ENCODE data around the gene OR2L2. TPM values are rescaled to one million over a fixed set of nuclear protein-coding genes. Genes with fewer than 3 reads are reported as not detected.

OR2L2 gene
- polyA plus RNA-seq, 3 donors, result 0.05 TPM; not detected in 2

DNA sequence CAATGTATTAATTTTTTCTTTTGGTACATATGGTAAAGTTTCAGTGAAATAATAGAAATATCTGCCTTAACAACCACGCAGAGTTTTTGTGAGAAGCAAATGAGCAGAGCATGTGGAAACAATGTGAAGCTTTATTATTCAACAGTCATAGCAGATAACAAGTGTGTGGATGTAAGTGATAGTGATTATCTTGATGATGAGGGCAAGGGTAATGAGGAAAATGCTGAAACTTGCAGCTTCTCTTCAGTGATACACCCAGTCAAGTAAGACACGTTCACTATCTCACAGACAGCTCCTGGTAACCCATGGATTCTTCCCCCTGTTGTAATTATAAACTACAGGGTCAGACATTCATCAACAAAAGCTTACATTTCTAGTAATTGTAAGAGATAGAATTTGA, 31.1 kb upstream of the OR2L2 start:
- H3K36me3 Mint-ChIP-seq, result no peaks in the 10 kb centered on the region
- no peak for DNase-seq
- H3K36me3 ChIP-seq (replicated peaks in 1 of 2; ENCODE audit: control insufficient read depth in 1 of 2, insufficient read depth in 2 of 2, low read length in 2 of 2), result no peaks in the 10 kb centered on the region
- no CpG with 5 or more reads among the region's 2 CpGs for WGBS (ENCODE audit: insufficient coverage)
- H3K79me2 ChIP-seq (ENCODE audit: insufficient read depth, low read length), result no peaks in the 10 kb centered on the region
- no peaks in the 10 kb centered on the region for H4K20me1 ChIP-seq (ENCODE audit: insufficient read depth, low read length)
- peaks cover 0 to 6% (median 3%) of the 10 kb centered on the region in 7 donors for H3K9me3 Mint-ChIP-seq
- no peak overlapping the region for H3K27ac ChIP-seq (ENCODE audit: low read depth in 1 of 2, low read length in 2 of 2)
- no peak overlapping the region for H3K27ac Mint-ChIP-seq
- no peaks in the 10 kb centered on the region for H3K4me1 Mint-ChIP-seq
- H3K9ac ChIP-seq (ENCODE audit: insufficient read depth, low read length, poor library complexity, severe bottlenecking), result no peak overlapping the region
- H3K27me3 Mint-ChIP-seq (ENCODE audit: low read depth in 3 of 3), result peaks cover 0 to 2% (median 0%) of the 10 kb centered on the region in 3 donors
- no peak overlapping the region for H2AFZ ChIP-seq (ENCODE audit: insufficient read depth, low read depth, low read length, poor library complexity, severe bottlenecking)
- TF ChIP-seq, protein P1, sequence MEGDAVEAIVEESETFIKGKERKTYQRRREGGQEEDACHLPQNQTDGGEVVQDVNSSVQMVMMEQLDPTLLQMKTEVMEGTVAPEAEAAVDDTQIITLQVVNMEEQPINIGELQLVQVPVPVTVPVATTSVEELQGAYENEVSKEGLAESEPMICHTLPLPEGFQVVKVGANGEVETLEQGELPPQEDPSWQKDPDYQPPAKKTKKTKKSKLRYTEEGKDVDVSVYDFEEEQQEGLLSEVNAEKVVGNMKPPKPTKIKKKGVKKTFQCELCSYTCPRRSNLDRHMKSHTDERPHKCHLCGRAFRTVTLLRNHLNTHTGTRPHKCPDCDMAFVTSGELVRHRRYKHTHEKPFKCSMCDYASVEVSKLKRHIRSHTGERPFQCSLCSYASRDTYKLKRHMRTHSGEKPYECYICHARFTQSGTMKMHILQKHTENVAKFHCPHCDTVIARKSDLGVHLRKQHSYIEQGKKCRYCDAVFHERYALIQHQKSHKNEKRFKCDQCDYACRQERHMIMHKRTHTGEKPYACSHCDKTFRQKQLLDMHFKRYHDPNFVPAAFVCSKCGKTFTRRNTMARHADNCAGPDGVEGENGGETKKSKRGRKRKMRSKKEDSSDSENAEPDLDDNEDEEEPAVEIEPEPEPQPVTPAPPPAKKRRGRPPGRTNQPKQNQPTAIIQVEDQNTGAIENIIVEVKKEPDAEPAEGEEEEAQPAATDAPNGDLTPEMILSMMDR (IDR thresholded peaks at IDR 0.05), result no peak
- H3K4me3 Mint-ChIP-seq, result no peak overlapping the region
- H3K4me3 ChIP-seq (replicated peaks in 1 of 3; ENCODE audit: low read depth in 2 of 3, low read length in 3 of 3), result no peak overlapping the region
- intact Hi-C loops (cut with micrococcal nuclease), result no loop called here
- H3K4me2 ChIP-seq (replicated peaks; ENCODE audit: extremely low read depth, low read length, poor library complexity, severe bottlenecking), result no peak overlapping the region
- H3K27me3 ChIP-seq (ENCODE audit: control insufficient read depth in 2 of 2, insufficient read depth in 2 of 2, low read length in 2 of 2), result no peaks in the 10 kb centered on the region
- no peaks in the 10 kb centered on the region for H3K4me1 ChIP-seq (ENCODE audit: control insufficient read depth in 1 of 2, insufficient read depth in 2 of 2, low read length in 2 of 2)
- no peaks in the 10 kb centered on the region for H3K9me3 ChIP-seq (replicated peaks in 1 of 2; ENCODE audit: control insufficient read depth in 1 of 2, insufficient read depth in 1 of 2, low read length in 2 of 2)

DNA sequence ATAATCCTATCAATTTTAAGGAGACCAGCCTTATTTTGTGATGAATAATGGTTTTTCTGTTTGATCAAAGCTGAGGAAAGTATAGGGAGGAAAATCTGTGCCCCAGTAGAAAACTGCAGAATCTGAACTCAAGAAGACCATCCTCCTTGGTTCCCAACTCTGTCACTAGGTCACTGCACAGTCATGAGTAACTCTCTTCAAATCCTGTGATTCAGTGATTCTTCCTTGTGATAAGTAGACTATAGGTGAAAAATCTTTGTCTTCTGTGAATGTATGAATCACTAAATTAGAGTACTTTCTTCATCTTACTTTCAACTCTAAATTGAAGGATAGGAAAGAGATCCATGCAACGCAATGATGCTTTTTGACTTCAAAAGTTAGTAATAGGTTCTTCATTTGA, 29.7 kb upstream of the OR2L2 start:
- TF ChIP-seq, protein P1 (IDR thresholded peaks at IDR 0.05), result no peak
- Histone ChIP-seq H3K9me3 (replicated peaks in 1 of 2; ENCODE audit: control insufficient read depth in 1 of 2, insufficient read depth in 1 of 2, low read length in 2 of 2) (no peaks in the 10 kb centered on the region), H3K4me3 (replicated peaks in 1 of 3; ENCODE audit: low read depth in 2 of 3, low read length in 3 of 3) (no peak overlapping the region), H3K27ac (ENCODE audit: low read depth in 1 of 2, low read length in 2 of 2) (no peak overlapping the region), H3K27me3 (ENCODE audit: control insufficient read depth in 2 of 2, insufficient read depth in 2 of 2, low read length in 2 of 2) (no peaks in the 10 kb centered on the region), H3K9ac (ENCODE audit: insufficient read depth, low read length, poor library complexity, severe bottlenecking) (no peak overlapping the region), H2AFZ (ENCODE audit: insufficient read depth, low read depth, low read length, poor library complexity, severe bottlenecking) (no peak overlapping the region), H3K4me1 (ENCODE audit: control insufficient read depth in 1 of 2, insufficient read depth in 2 of 2, low read length in 2 of 2) (no peaks in the 10 kb centered on the region), H3K79me2 (ENCODE audit: insufficient read depth, low read length) (no peaks in the 10 kb centered on the region), H3K4me2 (replicated peaks; ENCODE audit: extremely low read depth, low read length, poor library complexity, severe bottlenecking) (no peak overlapping the region), H3K36me3 (replicated peaks in 1 of 2; ENCODE audit: control insufficient read depth in 1 of 2, insufficient read depth in 2 of 2, low read length in 2 of 2) (no peaks in the 10 kb centered on the region), H4K20me1 (ENCODE audit: insufficient read depth, low read length) (no peaks in the 10 kb centered on the region)
- H3K4me3 Mint-ChIP-seq, result no peak overlapping the region
- H3K9me3 Mint-ChIP-seq, result peaks cover 0 to 8% (median 3%) of the 10 kb centered on the region in 7 donors
- no peak for DNase-seq
- no peak overlapping the region for H3K27ac Mint-ChIP-seq
- H3K4me1 Mint-ChIP-seq, result no peaks in the 10 kb centered on the region
- peaks cover 0 to 2% (median 0%) of the 10 kb centered on the region in 3 donors for H3K27me3 Mint-ChIP-seq (ENCODE audit: low read depth in 3 of 3)
- no peaks in the 10 kb centered on the region for H3K36me3 Mint-ChIP-seq
- WGBS (ENCODE audit: insufficient coverage), result no CpG with 5 or more reads among the region's 1 CpG
- intact Hi-C loops (cut with micrococcal nuclease), result no loop called here

Data from CD14-positive monocyte (primary cell).